Hepatocyte (in vitro differentiated cells): ENCODE results near the gene ACADVL. TPM values are rescaled to one million over a fixed set of nuclear protein-coding genes. Genes with fewer than 3 reads are reported as not detected.
A peak's percentile ranks its signal among the peaks of the same experiment; 100 is the strongest.

Experiments
- DNase-seq: peaks from one replicate; pipeline ENCODE4 v3.0.0-alpha.2; 2016; ENCODE audit warnings: low spot score
- H2AFZ ChIP-seq: fragments of 200-600 bp; sonication (generic); 2 replicates; pipeline ENCODE4 v1.6.0; 2016; ENCODE audit warnings: antibody characterized with exemption, mild to moderate bottlenecking
- H3K27ac ChIP-seq: fragments of 200-600 bp; sonication (generic); 2 replicates; pipeline ENCODE4 v1.5.1; 2016; ENCODE audit warnings: mild to moderate bottlenecking
- H3K27me3 ChIP-seq: fragments of 200-600 bp; sonication (generic); 2 replicates; pipeline ENCODE4 v1.6.1; 2016
- H3K36me3 ChIP-seq: fragments of 200-600 bp; sonication (generic); replicated peaks from 2 replicates; pipeline ENCODE4 v1.5.1; 2016; ENCODE audit warnings: low read depth; ENCODE audit not compliant: insufficient read depth
- H3K4me1 ChIP-seq: fragments of 200-600 bp; sonication (generic); 2 replicates; pipeline ENCODE4 v1.5.1; 2016; ENCODE audit warnings: mild to moderate bottlenecking, moderate library complexity; ENCODE audit not compliant: insufficient read depth
- H3K4me2 ChIP-seq: fragments of 200-600 bp; sonication (generic); 2 replicates; pipeline ENCODE4 v1.6.0; 2016
- H3K4me3 ChIP-seq: fragments of 200-600 bp; sonication (generic); 2 replicates; pipeline ENCODE4 v1.5.1; 2016; ENCODE audit warnings: mild to moderate bottlenecking
- H3K79me2 ChIP-seq: fragments of 200-600 bp; sonication (generic); 2 replicates; pipeline ENCODE4 v1.6.0; 2017; ENCODE audit warnings: mild to moderate bottlenecking
- H3K9me2 ChIP-seq: fragments of 200-600 bp; sonication (generic); replicated peaks from 2 replicates; pipeline ENCODE4 v1.6.0; 2017; ENCODE audit warnings: mild to moderate bottlenecking; ENCODE audit not compliant: insufficient read depth
- H3K9me3 ChIP-seq: fragments of 200-600 bp; sonication (generic); 2 replicates; pipeline ENCODE4 v1.5.1; 2016; ENCODE audit warnings: low read depth, mild to moderate bottlenecking
- H4K20me1 ChIP-seq: fragments of 200-600 bp; sonication (generic); 2 replicates; pipeline ENCODE4 v1.6.0; 2016; ENCODE audit warnings: mild to moderate bottlenecking; ENCODE audit not compliant: insufficient read depth, poor library complexity, severe bottlenecking
- EZH2 ChIP-seq: fragments of 200-600 bp; sonication (generic); IDR thresholded peaks from 2 replicates; pipeline ENCODE4 v1.6.1; 2016; ENCODE audit warnings: antibody characterized with exemption, mild to moderate bottlenecking, borderline replicate concordance
- EZH2phosphoT487 ChIP-seq: fragments of 200-600 bp; sonication (generic); IDR thresholded peaks from one replicate; pipeline ENCODE4 v1.6.1; 2018; ENCODE audit warnings: antibody characterized with exemption, mild to moderate bottlenecking, low read depth, moderate library complexity; ENCODE audit not compliant: unreplicated experiment, severe bottlenecking
- WGBS: methylation state at CpG from one replicate; pipeline ENCODE4 v1.1.6; 2016; ENCODE audit warnings: low lambda C conversion rate; ENCODE audit errors: missing lambda C conversion rate; 5-methylcytosine and 5-hydroxymethylcytosine counted together
- polyA plus RNA-seq: library from polyadenylated mRNA; unstranded; fragments of >200 nt; fragmentation: Nextera tagmentation; extraction: Ambion mirVana; gene quantifications from 2 replicates; pipeline ENCODE4 v1.2.1, GENCODE V29; 2016
- total RNA-seq: library from RNA; depleted of rRNA; stranded (reverse); fragments of >200 nt; gene quantifications from 2 replicates; pipeline ENCODE4 v1.2.3, GENCODE V29; 2014
- TF ChIP-seq, protein P1 (sequence below): fragments of 200-600 bp; sonication (generic); IDR thresholded peaks from 2 replicates; pipeline ENCODE4 v1.5.1; 2016; ENCODE audit warnings: antibody characterized with exemption, mild to moderate bottlenecking; ENCODE audit not compliant: poor library complexity

Gene ACADVL
- total and polyA plus RNA-seq, 2 experiments from 2014 or later, result 469 to 1,250 TPM

DNA sequence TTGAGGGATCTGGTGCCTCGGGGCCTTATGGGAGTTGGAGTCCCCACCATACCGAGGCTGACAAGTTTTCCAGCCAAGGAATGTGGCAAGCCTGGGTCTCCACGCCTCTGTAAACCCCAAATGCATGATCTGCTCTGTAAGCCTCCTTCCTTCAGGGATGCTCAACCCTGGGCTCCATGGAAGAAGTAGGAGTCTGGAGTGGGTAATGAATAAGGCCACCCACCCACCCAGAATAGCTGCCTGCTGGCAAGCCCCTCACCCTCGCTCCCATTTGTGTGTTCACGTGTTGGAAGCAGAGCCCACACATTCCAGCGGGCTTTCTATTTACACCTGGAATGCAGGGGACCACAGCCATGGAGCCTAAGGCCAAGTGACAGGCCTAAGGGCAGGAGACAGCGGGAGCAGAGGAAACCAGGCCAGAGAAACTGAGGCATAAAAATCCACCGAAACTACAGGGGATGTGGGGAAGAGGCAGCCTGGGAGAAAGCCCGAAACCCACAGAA lies 4.6 kb upstream of the ACADVL start:
- DNase-seq, result no peak

DNA sequence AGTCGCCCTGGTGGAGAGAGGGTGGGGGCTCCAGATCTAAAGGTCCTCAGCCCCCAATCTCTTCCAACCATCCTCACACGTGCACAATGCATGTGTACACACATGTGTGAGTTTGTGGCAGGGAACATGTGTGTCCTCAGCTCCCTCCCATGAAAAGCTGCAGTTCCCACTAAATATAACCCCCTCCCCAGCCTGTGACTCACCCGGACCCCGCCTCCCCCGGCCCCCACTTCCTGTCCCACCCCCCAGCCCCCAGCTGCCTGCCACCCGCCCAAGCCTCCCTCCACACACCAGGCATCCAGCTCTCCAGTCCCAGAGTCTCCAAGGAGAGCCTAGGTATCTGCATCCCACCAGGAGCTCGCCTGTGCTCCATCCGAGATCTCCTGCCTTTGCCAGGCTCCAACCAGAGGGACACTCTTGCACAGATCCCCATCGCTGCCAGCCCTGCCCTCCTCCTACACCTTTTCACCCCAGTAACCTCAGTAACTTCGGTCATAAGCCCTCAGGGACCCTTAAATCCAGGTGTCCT lies 4.0 kb upstream of the ACADVL start:
- Histone ChIP-seq H3K27me3 (no peaks in the 10 kb centered on the region), H3K9me3 (no peaks in the 10 kb centered on the region), H2AFZ (no peak overlapping the region), H3K27ac (peak overlapping the region; percentile 82), H3K9me2 (no peaks in the 10 kb centered on the region), H3K4me2 (peak overlapping the region; percentile 80), H3K4me3 (no peak overlapping the region), H3K4me1 (peaks cover 36% of the 10 kb centered on the region), H4K20me1 (peaks cover 12% of the 10 kb centered on the region), H3K79me2 (peaks cover 51% of the 10 kb centered on the region), H3K36me3 (no peaks in the 10 kb centered on the region)
- TF ChIP-seq EZH2phosphoT487 (no peak), EZH2 (no peak)
- TF ChIP-seq, protein P1, sequence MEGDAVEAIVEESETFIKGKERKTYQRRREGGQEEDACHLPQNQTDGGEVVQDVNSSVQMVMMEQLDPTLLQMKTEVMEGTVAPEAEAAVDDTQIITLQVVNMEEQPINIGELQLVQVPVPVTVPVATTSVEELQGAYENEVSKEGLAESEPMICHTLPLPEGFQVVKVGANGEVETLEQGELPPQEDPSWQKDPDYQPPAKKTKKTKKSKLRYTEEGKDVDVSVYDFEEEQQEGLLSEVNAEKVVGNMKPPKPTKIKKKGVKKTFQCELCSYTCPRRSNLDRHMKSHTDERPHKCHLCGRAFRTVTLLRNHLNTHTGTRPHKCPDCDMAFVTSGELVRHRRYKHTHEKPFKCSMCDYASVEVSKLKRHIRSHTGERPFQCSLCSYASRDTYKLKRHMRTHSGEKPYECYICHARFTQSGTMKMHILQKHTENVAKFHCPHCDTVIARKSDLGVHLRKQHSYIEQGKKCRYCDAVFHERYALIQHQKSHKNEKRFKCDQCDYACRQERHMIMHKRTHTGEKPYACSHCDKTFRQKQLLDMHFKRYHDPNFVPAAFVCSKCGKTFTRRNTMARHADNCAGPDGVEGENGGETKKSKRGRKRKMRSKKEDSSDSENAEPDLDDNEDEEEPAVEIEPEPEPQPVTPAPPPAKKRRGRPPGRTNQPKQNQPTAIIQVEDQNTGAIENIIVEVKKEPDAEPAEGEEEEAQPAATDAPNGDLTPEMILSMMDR, result no peak
- 19% methylated on average over 10 of the region's 10 CpGs for WGBS
- DNase-seq, result no peak

More for the DNA sequence above, 4.6 kb upstream of the ACADVL start:
- Histone ChIP-seq H3K36me3 (no peaks in the 10 kb centered on the region), H3K9me3 (no peaks in the 10 kb centered on the region), H3K4me3 (no peak overlapping the region), H4K20me1 (peaks cover 12% of the 10 kb centered on the region), H3K27me3 (no peaks in the 10 kb centered on the region), H3K9me2 (no peaks in the 10 kb centered on the region), H2AFZ (no peak overlapping the region), H3K27ac (peak overlapping the region; percentile 82), H3K4me1 (peaks cover 34% of the 10 kb centered on the region), H3K4me2 (peak overlapping the region; percentile 80), H3K79me2 (peaks cover 56% of the 10 kb centered on the region)
- no peak for TF ChIP-seq EZH2phosphoT487
- TF ChIP-seq, protein P1, result no peak
- no peak for TF ChIP-seq EZH2
- WGBS, result 8% methylated on average over 9 of the region's 9 CpGs

DNA sequence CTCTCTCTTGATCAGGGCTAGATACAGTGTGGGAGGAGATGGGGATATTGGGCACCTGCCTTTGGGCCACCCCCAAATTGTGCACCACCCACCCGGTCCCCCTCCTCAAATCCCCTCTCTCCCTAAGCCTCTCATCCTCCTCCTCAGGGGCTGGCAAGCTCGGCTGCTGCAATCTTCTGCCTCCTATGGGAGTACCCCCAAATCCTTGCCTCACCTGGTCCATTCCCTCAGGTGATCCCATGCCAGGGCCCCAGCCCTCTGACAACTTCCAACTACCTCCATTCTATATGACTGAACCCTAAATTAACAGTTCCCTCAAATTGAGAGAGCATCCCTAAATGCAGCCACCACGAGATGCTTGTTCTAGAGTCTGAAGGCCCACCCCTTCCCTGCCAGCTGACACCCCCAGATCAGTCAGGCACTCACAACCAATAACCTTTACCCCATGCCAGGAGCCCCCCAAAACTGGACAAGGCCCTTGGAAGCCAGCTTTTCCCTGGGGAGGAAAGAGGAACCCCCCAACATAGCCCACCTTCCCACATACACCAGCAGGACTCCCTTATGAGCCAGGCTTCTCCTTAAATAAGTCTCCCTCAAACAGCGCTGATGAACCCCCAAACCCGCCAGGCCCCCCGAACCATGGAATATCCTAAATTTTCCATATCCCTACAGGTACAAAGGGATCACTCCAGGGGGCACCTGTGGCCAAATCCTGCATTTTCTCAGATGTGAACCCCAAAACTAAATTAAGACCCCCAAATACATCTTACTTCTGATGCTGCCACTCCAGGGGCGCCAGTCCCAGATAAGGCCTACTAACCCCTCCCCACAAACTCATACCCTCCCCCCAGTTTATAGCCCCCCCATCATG lies 3.3 kb upstream of the ACADVL start:
- Histone ChIP-seq H2AFZ (no peak overlapping the region), H3K4me3 (peak overlapping the region; percentile 38), H3K9me2 (no peaks in the 10 kb centered on the region), H3K79me2 (peaks cover 53% of the 10 kb centered on the region), H3K9me3 (no peaks in the 10 kb centered on the region), H3K4me1 (peaks cover 44% of the 10 kb centered on the region), H4K20me1 (peaks cover 9% of the 10 kb centered on the region), H3K27me3 (no peaks in the 10 kb centered on the region), H3K4me2 (peak overlapping the region; percentile 80), H3K27ac (peak overlapping the region; percentile 72), H3K36me3 (no peaks in the 10 kb centered on the region)
- no peak for DNase-seq
- WGBS, result 15% methylated on average over 7 of the region's 7 CpGs
- TF ChIP-seq, protein P1, result no peak
- no peak for TF ChIP-seq EZH2
- no peak for TF ChIP-seq EZH2phosphoT487
